Spleen (tissue), 7 donors: ENCODE measurements around the gene VTI1B.

Experiments
- POLR2A ChIP-seq, 3 donors: fragments of 450-650 bp; IDR thresholded peaks; one replicate each; pipeline ENCODE4 v1.5.1; 2017; ENCODE audit warnings: antibody characterized with exemption in 3 of 3, mild to moderate bottlenecking in 1 of 3
- POLR2AphosphoS5 ChIP-seq, 3 donors: sonication (generic); formaldehyde crosslinking; IDR thresholded peaks; one replicate each; pipeline ENCODE4 v1.5.1; 2017; ENCODE audit warnings: antibody characterized with exemption in 3 of 3
- TF ChIP-seq, protein P1 (sequence below), 11 experiments: fragments of 200-600 bp in 7 of 11; fragments of 450-650 bp in 4 of 11; sonication (generic) in 4 of 11; IDR thresholded peaks in 8 of 11; conservative IDR thresholded peaks in 3 of 11; 1 replicate in 7 of 11; 2 replicates in 4 of 11; pipeline versions ENCODE4 v1.4.0 to v1.8.0; 2016 to 2021; ENCODE audit warnings: antibody characterized with exemption in 11 of 11, inconsistent platforms in 4 of 11, mild to moderate bottlenecking in 1 of 11
- donor health status: DM: no; HTN: no; CAD: no; lungs with moderate emphysema.
- donor health status: DM: no; HTN: no; CAD: no.
- donor health status: DM: no; HTN: no; CAD: no.

DNA sequence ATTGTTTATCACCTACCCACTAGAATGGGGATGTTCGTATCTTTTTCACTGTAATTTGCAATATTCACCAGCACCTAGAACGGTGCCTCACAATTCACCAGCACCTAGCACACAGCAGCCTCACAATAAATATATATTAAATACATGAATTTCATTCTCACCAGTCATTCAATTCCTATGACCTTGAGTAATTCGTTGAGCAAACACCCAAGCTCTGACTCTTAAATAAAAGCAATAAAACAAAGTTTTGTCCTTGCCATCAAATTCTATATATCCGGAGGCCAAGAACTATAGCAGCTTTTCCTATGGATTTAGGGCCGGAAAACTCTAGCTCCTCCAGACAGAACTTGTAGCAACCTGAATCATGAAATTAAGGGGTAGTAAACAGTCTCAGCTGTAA lies 981 bp downstream of the VTI1B start:
- TF ChIP-seq, protein P1, sequence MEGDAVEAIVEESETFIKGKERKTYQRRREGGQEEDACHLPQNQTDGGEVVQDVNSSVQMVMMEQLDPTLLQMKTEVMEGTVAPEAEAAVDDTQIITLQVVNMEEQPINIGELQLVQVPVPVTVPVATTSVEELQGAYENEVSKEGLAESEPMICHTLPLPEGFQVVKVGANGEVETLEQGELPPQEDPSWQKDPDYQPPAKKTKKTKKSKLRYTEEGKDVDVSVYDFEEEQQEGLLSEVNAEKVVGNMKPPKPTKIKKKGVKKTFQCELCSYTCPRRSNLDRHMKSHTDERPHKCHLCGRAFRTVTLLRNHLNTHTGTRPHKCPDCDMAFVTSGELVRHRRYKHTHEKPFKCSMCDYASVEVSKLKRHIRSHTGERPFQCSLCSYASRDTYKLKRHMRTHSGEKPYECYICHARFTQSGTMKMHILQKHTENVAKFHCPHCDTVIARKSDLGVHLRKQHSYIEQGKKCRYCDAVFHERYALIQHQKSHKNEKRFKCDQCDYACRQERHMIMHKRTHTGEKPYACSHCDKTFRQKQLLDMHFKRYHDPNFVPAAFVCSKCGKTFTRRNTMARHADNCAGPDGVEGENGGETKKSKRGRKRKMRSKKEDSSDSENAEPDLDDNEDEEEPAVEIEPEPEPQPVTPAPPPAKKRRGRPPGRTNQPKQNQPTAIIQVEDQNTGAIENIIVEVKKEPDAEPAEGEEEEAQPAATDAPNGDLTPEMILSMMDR (IDR thresholded peaks at IDR 0.05 in 8 of 11, conservative IDR thresholded peaks at IDR 0.05 in 3 of 11) = no peak
- TF ChIP-seq POLR2A (IDR thresholded peaks at IDR 0.05) = no peak
- TF ChIP-seq POLR2AphosphoS5 (IDR thresholded peaks at IDR 0.05) = no peak
